ENCODE results near the gene TIMP3.

- TF ChIP-seq CTCF (IDR thresholded peaks at IDR 0.05), result no peak
- no peak for TF ChIP-seq POLR2A (IDR thresholded peaks at IDR 0.05)
Measured at GRCh38 chr22:32864041-32864440, 62.5 kb downstream of the TIMP3 start.

All from lower leg skin (tissue), 3 donors.